Activated CD4-positive, alpha-beta T cell treated with anti-CD3 and anti-CD28 coated beads, Interleukin-2, Interleukin-6, amounts not matched to agents 100 ng/mL and 50 ng/mL, durations not matched to agents 16 hours and 8 hours (primary cell): ENCODE data around the gene RGS16.
"Not testable (repeated sequence)": the region's sequence is repeated elsewhere in the genome, so short reads cannot be mapped to it uniquely, and the experiment has no call there.

ENCODE experiments used
- DNase-seq: peaks from one replicate; pipeline ENCODE4 v3.0.0-alpha.2; 2020

RGS16 gene, protein sequence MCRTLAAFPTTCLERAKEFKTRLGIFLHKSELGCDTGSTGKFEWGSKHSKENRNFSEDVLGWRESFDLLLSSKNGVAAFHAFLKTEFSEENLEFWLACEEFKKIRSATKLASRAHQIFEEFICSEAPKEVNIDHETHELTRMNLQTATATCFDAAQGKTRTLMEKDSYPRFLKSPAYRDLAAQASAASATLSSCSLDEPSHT

DNA sequence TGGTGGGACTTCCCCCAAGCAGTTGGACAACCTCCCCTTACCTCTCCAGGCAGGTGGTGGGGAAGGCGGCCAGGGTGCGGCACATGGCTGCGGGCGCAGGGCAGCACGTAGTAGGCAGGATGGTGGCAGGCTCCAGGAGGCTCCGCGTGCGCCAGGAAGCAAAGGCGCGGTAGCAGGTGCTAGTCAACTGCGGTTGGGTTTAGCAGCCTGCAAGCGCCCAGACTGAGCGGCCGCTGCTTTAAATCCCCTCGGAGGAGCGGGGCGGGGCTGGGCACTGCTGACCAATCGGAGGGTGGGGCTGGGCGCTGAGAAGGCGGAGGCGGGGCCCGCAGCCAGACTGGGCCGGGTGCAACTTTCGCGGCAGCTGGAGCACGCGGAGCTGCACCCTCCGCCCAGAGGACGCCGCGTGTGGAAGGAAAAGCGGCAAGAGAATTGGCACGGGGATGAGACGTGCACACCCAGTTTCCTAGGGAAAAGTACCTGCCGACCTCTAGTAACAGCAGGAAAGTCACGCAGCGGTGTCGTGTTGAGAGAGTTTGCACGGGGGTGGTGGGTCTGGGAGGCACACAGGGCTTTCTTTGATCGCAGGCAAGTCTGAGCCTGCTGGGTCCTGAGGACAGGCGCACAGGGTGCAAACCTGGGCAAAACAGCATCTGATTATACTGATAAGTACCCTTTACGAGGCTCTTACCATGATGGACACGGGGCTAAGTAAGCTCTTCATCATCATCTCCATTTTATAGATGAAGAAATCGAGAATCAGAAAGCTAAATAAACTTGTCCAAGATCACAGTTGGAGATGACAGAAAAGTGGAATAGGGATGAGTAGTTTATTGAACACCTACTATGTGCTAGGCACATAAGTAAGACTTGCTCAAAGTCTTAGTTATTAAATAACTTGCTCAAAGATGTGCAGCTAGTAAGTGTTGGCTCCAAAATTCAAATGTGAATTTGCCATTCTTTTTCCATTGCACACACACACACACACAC is at the start of gene RGS16:
Gene RGS16, minus strand, starts transcription at position 215 of the 990 bp plus-strand sequence. Its CDS starts 130 bp downstream, at position 85.
- peak; percentile 97 for DNase-seq

DNA sequence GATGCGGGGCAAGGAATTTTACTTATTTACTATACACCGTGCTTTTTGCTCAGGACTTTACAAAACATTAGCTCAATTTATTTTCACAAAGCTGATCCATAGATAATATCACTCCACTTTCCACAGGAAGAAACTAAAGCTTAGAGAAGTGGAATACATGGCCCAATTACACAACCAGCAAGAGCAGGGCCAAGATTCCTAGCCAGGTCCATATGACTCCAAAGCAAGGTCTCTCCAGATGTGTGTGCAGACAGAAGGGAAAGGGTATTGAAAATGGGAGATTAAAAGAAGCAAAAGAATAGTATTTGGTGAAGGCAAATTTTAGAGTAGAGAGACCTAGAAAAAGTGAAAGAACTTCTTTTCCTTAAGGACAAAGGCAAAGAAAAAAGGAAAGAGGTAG is 49.8 kb upstream of the RGS16 start:
- DNase-seq = no peak

DNA sequence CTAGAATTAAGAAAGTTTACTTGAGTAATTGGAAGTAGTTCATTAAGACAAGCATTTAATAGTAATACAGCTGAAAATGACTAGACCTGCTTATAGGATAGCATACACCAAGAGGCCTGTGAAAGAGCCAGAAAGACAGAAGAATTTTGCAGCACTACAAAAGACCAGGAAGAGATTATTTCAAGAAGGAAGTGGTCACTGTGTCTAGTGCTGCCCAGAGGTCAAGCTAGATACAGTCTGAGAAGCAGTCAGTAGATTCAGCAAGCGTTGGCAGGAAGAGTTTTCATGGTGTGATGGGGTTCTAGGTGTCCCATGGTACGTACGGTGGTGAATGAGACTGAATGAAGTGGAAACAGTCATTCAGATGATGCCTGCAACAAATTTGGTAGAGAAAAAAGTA is 48.7 kb upstream of the RGS16 start:
- DNase-seq = no peak

DNA sequence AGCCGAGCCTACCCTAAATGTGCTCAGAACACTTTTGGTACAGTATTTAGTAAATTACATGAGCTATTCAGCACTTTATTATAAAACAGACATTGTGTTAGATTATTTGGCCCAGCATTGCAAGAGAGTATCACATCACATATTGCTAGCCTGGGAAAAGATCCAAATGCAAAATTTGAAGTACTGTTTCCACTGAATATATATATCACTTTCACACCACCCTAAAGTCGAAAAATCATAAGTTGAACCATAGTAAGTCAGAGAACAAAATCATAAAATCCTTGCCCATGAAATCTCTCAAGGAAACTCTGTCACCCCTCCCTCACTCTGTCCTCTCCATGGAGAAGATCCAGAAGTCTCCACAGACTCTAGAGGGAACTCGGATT is 47.1 kb upstream of the RGS16 start:
- DNase-seq = no peak

DNA sequence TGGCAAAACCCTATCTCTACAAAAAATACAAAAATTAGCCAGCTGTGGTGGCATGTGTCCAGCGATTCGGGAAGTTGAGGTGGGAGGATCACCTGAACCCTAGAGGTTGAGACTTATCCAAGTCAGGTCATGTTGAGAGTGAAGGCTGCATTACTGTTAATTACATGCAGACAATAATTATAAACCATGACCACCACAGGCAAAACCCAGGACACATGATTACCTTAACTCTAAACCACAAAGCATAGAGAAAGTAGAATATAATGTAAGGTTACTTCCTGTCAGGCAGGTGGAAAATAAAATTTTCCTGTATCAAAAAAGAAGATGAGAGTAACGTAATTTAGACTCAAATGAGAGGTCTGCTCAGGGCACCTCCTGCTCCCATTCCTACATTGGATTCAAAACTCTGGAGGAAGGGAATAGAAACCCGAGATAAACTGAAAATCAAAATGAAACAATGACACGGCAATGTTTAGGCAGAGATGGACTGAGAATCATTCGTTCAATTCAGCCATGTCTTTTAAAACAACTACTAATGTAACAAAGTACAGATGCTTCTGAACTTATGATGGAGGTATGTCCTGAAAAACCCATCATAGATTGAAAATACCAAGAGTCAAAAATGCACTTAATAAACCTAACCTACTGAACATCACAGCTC is 46.6 kb upstream of the RGS16 start:
- no peak for DNase-seq

DNA sequence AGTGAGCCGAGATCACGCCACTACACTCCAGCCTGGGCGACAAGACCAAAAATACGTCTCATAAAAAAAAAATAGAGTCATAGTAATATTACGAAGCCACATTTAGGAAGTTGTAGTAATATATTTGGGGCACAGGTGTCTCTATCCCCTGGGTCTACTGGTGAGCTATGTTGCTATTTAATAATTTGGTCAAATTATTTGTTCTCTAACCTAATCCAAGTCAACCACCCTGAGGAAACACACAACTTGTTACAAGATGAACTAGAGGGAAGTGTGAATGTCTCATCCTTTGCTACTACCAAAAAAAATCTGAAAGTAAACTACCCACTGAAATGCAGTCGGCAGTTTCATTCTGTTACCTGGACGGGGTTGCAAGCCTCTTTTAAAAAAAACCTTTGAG is 44.9 kb upstream of the RGS16 start:
- DNase-seq = no peak

DNA sequence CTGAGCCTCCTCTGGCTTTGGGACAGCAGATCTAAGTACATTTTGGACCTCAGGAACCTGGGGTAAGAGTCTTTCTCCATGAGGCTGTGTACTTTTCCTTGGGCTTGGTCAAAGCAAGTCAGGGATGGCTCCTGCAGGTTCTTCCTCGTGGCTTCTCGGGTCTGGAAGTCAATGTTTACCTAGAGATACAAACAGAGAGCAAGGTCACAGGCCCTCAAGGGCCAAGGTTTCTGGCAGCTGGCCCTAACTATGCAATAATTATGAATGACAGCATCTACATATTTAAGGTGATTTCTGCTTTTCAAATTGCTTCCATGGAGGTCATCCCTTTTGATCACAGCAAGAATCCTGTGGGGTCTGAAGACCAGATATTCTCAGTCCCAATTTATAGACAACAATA is 42.5 kb upstream of the RGS16 start:
- no peak for DNase-seq

DNA sequence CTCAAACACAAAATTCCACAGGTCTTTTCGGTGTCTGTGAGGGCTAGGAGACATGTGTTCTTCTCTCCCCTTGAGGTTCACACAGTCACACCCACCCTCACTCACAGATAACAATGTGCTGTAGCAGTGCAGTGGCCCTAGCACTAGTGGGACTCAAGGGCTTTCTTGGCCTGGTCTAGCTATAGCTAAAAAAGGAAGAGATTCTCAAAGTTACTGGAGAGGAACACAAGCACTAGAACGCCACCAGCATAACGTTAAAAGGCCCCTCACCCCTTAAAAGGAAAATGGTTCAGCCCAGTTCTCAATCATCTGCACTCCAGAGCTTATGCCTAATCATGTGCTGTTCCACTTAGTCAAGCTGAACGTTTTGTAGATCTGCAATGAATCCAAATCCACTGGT is 40.7 kb upstream of the RGS16 start:
- no peak for DNase-seq

DNA sequence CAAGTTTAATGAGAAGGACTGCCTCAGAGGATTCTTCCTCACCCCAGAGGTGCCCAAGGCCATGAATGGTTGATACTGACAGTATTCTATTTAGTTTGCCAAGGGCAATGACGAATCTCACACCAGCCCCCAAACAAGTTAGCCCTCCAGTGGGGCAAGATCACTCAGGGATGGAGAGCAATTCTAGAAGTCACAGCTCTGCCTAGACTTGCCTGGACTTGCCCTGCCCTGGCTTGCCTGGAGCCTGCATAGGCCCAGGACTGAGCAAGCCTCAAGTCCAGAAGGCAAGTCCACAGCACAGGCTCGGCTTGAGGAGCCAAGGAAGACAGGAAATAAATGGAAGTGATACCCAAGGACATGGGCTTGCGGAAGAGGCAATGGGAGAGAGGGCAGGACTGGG is 39.5 kb upstream of the RGS16 start:
- DNase-seq = no peak

DNA sequence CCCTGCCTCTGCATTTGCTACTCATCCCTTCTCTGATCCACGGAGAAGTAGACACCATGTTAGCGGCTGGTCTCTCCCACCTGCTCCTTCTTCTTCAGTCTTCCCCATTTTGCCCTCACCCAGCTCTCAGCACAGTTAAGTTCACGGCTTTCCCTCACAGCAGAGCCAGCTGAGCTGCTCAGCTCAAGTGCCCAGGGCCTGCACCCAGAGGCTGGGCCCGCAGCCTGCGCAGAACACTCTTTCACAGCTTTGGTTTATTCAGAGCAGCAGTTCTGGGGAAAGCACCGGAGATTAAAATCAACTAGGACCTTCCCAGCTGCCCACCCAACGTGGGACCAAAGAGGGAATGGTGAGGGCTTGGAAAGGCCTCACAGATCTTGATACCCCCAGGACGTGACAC is 38.3 kb upstream of the RGS16 start:
- no peak for DNase-seq

DNA sequence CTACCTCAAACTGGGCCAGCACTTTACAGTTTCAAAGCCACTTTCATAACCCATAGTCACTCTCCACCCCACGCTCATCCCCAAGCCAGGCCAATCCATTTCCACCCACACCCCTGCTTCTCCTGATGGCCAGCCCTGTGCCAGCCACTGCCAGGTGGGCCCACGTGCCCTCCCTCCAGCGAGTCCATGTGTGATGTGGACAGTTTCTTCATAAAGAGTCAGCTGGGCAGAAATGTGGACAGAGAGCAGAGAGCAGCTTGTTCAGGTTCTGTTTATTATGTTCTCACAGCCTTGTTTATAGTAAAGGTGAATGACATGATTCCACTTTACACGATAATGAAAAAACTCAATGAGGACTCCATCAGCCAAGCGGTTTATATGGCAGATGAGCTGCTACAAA is 37.4 kb upstream of the RGS16 start:
- DNase-seq = no peak

DNA sequence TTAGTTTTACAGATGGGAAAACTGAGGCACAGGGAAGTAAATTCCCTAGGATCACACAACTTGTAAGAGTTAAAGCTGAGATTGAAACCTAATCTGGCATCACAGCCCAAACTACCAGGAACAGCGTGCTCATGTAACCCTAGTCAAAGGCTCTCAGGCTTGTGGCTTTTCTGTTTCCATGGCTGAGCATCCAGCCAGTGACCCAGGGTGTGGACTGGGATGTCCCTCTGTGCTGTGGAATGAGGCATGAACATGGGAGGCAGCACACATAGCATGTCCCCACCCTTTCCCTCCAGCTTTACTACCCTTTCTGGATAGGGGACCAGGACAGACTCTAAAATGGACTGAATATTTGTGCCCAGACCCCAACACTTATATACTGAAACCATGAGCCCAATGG is 35.1 kb upstream of the RGS16 start:
- no peak for DNase-seq

DNA sequence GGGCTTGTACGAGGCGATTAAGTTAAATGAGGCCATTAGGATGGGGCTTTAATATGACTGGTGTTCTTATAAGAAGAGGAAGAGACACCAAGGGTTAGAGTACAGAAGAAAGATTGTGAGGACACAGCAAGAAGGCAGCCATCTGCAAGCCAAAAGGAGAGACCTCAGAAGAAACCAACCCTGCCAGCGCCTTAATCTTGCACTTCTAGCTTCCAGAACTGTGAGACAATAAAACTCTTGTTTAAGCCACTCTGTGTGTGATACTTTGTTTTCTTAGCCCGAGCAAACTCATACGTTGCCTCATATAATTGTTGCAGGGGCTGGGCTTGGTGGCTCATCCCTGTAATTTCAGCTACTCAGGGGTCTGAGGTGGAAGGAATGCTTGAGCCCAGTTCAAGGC is 33.6 kb upstream of the RGS16 start:
- no peak for DNase-seq

DNA sequence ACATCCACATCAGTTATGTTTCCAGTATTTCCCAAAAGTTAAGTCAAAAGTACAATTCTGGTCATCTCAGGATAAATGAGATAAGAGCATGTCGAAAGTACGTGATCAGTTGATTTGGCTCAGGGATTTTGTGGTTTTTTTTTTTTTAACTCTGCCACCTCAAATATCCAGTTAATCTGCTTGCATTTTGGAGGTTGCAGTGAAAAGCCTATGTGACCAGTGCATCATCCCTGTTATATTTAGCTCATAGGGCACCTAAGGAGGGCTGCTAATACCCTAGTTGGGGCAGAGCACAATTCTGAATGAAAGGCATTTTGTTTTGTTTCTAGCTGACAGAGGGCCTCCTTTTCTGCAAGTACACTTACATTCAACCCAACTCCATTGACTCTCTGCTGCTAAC is 31.7 kb upstream of the RGS16 start:
- DNase-seq = no peak

DNA sequence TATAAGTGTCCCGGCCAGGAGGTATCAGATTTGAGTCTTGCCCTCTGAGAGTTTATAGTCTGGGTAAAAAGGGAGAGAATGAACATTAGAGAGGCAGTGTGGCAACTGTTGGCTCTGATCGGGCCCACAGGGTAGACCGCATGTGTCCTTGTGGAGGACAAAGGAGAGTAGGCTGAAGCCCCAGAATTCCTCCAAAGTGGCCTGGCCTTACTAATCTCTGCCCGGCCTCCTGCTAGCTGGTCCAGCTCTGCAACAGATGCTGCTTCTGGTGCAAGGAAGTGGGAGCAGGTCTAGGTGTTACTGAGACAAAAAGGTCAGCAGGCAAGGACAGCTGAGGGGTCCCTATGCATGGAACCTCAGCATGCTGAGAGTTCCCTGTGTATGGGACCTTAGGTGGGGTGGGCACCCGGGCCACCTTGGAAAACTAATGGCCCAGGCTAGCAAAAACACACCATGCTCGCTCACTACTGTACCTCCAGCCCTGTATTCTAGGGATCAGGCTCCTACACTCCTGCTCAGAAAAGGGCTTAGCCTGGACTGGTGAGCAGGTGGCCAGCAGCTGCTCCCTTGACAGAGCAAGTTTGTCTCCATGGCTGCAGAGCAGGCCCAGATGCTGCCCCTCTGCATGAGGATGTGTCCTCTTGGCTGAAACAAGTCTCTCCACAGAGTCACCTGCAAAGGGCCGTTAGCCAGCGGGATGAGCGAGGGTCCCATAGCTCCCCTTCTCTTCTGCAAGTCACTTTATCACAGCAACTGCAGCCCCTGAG is 30.3 kb upstream of the RGS16 start:
- DNase-seq = no peak

DNA sequence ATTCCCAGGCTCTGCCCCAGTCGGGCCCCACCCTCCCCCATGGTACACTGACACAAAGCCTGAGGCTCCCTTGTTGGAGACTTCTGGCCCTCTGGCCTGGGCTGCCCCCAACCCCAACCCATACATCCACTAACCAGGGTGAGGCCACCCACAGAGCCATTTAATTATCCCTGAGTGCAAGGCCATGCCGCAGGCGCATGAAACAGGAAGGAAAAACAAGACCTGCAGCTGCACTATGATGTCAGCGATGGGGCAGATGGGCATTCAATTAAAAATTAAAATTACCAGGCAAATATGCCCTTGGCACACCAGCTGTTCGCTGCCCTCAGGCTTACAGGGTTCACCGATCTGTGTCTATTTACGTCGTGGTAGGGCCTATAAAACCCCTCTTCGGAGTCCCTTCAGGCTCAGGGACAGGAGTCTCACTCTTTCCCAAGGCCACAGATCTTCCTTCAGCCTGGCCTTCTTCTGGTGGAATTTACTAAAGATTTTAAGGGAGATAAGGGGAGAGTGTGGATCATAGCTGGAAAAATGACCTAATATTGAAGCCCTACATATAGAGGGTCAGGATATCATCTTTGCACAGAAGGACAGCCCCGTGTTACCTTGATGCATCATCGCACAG is 29.6 kb upstream of the RGS16 start:
- DNase-seq = no peak

DNA sequence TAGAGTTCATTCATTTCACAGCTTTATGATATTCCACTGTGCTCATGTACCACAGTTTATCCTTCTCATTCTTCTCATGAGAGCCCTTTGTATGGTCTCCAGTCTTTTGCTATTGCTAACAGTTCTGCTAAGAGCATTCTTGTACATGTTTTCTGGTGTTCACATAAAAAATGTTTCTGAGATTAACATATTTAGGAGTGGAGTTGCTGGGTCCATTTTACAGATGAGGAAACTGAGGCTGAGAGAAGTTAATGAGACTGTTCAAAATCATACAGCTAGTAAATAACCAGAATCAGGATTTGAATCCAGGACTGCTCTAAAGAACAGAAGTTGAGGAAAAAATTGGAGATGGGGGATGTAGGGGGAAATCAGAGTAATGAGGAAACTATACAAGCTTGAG is 28.8 kb upstream of the RGS16 start:
- DNase-seq = no peak

DNA sequence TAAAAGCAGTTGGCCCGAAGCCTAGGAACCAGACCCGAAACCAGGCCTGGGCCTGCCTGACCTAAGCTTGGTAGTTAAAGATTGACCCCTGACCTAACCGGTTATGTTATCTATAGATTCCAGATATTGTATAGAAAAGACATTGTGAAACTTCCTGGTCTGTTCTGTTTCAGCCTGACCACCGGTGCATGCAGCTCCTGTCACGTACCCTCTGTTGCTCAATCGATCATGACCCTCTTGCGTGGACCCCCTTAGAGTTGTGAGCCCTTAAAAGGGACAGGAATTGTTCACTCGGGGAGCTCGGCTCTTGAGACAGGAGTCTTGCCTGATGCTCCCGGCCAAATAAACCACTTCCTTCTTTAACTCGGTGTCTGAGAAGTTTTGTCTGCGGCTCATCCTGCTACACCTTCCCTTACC is 28.3 kb upstream of the RGS16 start:
- DNase-seq = not testable (repeated sequence)

DNA sequence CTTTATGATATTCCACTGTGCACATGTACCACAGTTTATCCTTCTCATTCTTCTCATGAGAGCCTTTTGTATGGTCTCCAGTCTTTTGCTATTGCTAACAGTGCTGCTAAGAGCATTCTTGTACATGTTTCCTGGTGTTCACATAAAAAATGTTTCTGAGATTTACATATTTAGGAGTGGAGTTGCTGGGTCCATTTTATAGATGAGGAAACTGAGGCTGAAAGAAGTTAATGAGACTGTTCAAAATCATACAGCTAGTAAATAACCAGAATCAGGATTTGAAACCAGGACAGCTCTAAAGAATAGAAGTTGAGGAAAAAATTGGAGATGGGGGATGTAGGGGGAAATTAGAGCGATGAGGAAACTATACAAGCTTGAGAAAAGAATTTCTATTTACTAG is 27.8 kb upstream of the RGS16 start:
- DNase-seq = no peak

DNA sequence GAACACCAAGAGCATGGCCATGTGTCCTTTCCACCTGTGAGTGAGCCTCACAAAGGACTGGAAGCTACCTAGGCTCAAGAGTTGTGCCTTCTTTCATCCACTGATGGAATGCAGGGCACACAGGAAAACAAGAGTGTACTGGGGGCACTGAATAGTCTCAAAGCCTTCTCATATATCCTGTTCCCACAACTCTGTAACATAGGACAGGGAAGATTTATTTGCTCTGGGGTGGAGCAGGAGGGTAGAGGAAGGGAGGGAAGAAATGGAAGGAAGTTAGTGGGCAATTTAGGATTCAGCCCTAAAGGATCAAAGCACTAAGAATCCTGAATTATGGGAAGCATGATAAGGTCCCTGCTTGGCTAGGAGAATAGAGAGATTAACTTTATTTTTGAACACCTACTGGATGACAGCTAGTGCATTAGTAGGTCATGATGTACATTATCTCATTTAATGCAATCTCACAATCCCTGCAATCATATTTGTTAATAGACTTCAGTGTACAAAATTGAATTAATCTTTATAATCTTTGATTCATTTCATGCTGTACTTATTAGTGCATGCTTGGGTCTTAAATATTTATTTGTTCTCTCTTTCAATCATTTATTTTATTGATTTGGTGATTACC is 27.0 kb upstream of the RGS16 start:
- no peak for DNase-seq

DNA sequence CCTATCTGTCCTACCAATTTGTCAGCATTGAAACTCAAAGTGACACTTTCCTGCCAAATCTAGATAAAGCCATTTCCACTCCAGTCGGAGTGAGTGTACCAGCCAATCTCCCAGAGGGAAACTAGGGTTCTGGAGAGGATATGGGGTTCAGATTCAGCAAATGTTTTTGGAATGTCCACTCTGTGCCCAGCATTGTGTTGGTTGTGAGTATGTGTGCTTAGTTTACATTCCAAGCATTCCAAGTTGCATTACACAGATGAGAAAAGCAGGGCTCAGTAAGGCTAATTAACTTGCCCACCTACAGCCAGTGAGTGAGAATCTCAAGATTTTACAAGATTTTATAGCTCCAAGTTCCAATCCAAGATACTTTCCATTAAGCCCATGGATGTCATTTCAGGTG is 26.4 kb upstream of the RGS16 start:
- DNase-seq = no peak

DNA sequence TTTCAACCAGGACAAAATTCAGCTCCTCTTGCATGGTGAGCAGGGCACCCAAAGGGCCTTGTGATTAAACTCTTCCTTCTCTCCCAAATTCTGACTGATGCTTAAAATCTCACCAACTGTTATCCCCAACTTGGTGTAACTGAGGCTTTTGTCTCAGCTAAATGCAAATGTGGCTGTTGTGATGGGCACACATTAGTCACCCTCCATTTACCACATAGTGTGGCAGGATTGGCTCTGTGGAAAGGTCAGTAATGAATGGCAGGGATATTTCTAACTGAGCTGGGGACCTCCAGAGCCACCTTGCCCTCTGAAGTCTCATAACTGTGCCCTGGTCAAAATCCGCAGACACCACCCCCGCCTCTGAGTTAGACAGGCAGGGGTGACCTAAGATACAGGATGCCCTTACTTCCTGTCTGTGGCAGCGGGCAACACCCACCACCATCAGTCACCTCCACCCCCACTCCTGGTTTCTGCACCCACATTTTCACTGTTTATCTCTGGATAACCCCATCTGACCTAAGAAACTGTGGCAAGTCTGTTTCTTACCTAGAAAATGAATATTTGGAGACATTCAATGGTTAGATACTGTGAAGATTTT is 25.4 kb upstream of the RGS16 start:
- peak; percentile 75 for DNase-seq
